Omental fat pad (tissue), 4 donors: ENCODE data around the gene ATP1A1. TPM values are rescaled to one million over a fixed set of nuclear protein-coding genes. Genes with fewer than 3 reads are reported as not detected.

Source experiments
- ATAC-seq: fragments of 150-250 bp; one replicate; pipeline ENCODE4 v1.9.1; 2016; ENCODE audit warnings: mild to moderate bottlenecking, moderate library complexity; ENCODE audit not compliant: low FRiP score
- DNase-seq: peaks from one replicate; pipeline ENCODE4 v3.0.0-alpha.2; 2019; ENCODE audit warnings: low spot score
- total RNA-seq, 4 donors: library from RNA; depleted of rRNA; stranded (reverse); fragments of >200 nt; gene quantifications; one replicate each; pipeline ENCODE4 v1.1.0, GENCODE V29; 2016
- TF ChIP-seq, protein P1 (sequence below), 3 donors: fragments of 450-650 bp; IDR thresholded peaks; one replicate each; pipeline ENCODE4 v1.5.1; 2016 to 2017; ENCODE audit warnings: antibody characterized with exemption in 3 of 3, mild to moderate bottlenecking in 3 of 3, moderate library complexity in 2 of 3

Gene ATP1A1
- total RNA-seq, 4 donors from 2014 or later: 188 to 490 (median 254) TPM

DNA sequence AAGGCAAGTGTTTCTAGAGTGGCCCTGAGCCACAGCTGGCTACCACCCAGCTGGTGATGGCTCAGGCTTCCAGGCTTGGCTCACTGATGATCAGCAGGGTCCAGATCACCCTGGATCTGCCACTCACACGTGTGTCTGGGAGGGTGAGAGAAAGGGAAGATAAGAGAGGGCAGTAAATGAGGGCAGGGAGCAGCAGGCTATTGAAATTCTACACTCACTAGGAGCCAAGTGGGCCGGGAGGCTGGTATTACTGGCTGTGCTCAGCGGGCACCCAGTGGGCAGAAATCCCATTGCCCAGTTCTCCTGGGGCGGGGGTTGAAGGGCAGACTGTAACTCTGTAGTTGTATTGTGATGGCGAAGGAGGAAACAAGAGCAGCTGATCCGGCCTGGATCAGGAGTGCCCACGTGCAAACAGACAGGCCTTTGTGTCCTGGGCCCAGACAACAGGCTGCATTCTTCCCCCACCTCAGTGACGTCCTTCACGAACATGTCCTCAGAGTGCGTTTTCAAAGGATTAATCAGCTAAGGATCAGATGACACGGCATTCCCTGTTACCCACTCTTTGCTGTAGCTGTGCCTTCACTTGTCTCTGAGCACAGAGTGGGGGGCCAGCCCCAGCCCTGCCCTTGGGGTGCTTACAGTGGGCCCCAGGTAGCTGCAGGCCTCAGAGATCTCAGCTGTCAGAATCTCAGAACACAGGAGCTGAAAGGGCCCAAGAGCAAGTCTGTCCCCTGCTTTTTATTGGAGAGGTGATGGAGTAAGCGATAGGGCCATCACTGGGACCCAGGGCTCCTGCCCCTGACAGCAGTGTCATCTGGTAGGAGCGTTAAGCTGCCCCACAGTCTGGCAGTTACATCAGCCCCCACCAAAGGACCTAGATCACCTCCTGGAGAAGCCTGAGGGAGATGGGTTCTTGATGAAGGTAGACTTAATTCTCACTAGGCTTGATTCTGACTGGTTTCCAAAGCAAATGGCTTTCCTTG, 60.5 kb downstream of the ATP1A1 start:
- DNase-seq: no peak
- TF ChIP-seq, protein P1, sequence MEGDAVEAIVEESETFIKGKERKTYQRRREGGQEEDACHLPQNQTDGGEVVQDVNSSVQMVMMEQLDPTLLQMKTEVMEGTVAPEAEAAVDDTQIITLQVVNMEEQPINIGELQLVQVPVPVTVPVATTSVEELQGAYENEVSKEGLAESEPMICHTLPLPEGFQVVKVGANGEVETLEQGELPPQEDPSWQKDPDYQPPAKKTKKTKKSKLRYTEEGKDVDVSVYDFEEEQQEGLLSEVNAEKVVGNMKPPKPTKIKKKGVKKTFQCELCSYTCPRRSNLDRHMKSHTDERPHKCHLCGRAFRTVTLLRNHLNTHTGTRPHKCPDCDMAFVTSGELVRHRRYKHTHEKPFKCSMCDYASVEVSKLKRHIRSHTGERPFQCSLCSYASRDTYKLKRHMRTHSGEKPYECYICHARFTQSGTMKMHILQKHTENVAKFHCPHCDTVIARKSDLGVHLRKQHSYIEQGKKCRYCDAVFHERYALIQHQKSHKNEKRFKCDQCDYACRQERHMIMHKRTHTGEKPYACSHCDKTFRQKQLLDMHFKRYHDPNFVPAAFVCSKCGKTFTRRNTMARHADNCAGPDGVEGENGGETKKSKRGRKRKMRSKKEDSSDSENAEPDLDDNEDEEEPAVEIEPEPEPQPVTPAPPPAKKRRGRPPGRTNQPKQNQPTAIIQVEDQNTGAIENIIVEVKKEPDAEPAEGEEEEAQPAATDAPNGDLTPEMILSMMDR (IDR thresholded peaks at IDR 0.05): no peak
- ATAC-seq: peak; percentile 32

DNA sequence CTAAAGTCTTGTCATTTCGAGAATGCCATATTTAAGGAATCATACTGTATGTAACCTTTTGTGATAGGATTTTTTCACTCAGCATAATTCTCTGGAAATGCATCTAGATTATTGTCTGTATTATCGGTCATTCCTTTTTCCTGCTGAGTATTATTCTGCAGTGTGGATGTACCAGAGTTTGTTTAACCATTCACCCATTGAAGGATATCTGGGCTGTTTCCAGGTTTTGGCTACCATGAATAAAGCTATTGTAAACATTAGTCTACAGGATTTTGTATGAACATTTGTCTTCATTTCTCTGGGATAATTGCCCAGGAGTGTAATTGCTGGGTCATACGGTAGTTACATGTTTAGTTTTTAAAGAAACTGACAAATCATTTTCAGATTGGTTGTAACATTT, 61.8 kb downstream of the ATP1A1 start:
- ATAC-seq: no peak

DNA sequence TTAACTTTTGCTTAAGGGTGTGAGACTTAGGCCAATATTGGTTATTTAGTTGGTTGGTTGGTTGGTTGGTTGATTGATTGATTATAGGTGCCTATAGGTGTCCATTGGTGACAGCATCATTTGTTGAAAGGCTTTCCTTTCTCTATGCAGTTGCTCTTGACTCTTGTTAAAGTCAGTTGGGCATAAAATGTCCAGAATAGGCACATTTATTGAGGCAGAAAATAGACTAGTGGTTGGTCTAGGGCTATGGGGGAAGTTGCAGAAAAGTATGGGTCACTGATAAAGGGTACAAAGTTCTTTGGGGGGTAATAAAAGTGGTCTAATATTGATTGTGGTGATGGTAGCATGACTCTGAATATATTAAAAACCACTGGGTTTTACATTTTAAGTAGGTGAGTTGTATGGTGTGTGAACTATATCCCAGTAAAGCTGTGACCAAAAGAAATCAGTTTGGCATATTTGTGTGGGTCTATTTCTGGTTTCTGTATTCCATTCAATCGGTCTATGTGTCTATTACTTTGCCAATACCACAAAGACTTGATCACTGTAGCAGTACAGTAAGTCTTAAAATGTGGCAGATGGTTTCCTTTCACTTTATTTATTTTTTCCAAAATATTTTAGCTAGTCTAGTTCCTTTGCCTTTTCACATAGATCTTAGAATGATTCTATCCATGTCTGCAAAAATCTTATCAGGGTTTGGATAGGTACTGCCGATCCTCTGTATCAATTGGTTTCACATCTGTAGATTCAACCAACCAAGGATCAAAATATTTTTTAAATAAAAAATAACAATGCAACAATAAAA, 63.0 kb downstream of the ATP1A1 start:
- TF ChIP-seq, protein P1 (IDR thresholded peaks at IDR 0.05): no peak
- ATAC-seq: no peak

More for the DNA sequence above, 61.8 kb downstream of the ATP1A1 start:
- TF ChIP-seq, protein P1 (IDR thresholded peaks at IDR 0.05): no peak
- DNase-seq: no peak

DNA sequence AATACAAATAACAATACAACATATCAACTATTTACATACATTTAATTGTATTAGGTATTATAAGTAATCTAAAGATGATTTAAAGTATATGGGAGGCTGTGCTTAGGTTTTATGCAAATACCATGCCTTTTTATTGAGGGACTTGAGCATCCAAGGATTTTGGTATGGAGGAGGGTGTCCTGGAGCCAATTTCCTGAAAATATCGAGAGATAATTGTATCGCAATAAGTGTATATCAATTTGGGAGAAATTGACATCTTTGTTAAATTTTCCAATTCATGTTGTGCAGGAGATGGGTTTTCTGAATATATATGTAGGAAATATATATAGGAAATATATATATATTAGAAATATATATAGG, 63.5 kb downstream of the ATP1A1 start:
- DNase-seq (no peak), ATAC-seq (no peak)
- TF ChIP-seq, protein P1 (IDR thresholded peaks at IDR 0.05): no peak

More for the DNA sequence above, 63.0 kb downstream of the ATP1A1 start:
- no peak for DNase-seq

DNA sequence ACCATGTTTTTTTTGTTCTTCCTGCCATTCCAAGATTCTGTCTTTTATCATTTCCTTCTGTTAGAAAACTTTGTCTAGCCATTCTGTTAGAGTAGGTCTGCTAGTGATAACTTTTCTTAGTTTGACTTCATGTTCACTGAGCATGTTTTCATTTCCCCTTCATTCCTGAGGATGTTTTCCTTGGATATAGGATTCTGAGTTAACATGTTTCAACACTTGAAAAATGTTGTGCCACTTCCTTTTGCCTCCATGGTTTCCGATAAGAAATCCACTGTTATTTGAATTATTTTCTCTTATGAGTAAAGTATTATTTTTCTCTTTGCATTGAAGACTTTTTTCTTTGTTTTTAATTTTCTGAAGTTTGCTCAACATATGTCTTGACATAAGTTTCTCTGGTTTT, 66.7 kb downstream of the ATP1A1 start:
- TF ChIP-seq, protein P1 (IDR thresholded peaks at IDR 0.05): no peak
- DNase-seq (no peak), ATAC-seq (no peak)

DNA sequence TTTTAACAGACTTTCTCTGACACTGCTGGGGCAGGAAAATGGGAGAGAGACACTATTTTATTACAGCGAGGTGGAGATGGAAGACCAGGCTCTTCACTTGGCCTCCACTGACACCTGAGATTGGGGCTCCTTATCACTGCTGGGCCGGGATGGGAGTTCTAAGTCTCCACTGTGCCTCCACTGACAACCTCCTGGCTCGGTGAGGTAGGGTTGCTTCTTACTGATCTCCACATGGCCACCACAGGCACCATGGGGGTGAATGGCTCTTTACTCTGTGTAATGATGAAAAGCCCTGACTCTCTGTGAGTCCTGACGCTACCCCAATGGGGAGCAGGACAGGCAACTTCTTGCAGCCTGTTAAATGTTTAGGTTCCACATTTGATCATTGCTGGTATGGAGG, 67.7 kb downstream of the ATP1A1 start:
- DNase-seq (no peak), ATAC-seq (no peak)
- TF ChIP-seq, protein P1 (IDR thresholded peaks at IDR 0.05): no peak
